ENCODE data around the gene H6PD.
A peak's percentile ranks its signal among the peaks of the same experiment; 100 is the strongest.

H6PD gene

DNA sequence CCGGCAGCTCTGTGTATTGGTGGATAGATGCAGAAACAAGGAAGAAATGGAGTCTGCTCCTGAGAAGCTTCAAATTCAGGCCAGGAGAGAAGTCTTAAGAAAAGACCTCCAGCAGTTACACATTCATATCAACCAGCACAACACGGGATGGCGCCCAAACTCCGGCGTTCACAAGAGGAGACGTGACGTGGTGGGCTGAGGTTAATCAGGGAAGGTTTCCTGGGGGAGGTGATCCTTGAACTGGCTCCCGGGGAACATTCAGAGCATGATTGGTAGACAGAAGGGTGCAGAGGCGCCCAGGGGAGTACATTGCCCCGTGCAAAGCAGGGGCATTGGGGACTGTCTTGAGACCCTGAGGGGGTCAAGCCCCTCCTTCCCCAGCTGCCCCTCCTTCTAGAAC is 30.5 kb downstream of the H6PD start:
- TF ChIP-seq, protein P1, sequence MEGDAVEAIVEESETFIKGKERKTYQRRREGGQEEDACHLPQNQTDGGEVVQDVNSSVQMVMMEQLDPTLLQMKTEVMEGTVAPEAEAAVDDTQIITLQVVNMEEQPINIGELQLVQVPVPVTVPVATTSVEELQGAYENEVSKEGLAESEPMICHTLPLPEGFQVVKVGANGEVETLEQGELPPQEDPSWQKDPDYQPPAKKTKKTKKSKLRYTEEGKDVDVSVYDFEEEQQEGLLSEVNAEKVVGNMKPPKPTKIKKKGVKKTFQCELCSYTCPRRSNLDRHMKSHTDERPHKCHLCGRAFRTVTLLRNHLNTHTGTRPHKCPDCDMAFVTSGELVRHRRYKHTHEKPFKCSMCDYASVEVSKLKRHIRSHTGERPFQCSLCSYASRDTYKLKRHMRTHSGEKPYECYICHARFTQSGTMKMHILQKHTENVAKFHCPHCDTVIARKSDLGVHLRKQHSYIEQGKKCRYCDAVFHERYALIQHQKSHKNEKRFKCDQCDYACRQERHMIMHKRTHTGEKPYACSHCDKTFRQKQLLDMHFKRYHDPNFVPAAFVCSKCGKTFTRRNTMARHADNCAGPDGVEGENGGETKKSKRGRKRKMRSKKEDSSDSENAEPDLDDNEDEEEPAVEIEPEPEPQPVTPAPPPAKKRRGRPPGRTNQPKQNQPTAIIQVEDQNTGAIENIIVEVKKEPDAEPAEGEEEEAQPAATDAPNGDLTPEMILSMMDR (IDR thresholded peaks at IDR 0.05; ENCODE audit: unreplicated experiment in 3 of 3): no peak
- Mint-ChIP-seq H3K27me3 (ENCODE audit: low read depth) (no peaks in the 10 kb centered on the region), H3K36me3 (ENCODE audit: low read depth) (peaks cover 28% of the 10 kb centered on the region), H3K9me3 (no peaks in the 10 kb centered on the region), H3K4me3 (no peak overlapping the region), H3K27ac (peak overlapping the region in 1 of 3 experiments; percentile 29), H3K4me1 (peaks cover 7% of the 10 kb centered on the region)

DNA sequence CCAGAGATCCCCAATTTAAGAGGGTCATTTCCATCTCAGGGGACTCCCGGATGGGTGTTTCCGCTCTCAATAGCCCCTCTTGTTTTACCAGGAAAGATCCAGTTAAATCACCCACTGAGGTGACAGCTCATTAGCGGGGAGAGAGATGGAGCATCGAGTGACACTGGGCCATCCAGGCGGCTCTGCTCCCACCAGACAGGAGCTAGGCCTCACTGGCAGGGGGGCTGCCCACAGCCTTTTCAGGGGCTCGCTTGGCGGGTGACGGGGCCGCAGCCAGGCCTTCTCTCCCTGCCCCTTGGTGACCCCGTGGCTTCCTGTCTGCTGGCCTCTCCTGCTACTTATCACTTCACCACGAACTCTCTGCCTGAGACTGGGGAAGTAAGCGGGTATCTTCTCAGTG is 31.4 kb downstream of the H6PD start:
- H3K27ac Mint-ChIP-seq: no peak overlapping the region
- peaks cover 22% of the 10 kb centered on the region for H3K36me3 Mint-ChIP-seq (ENCODE audit: low read depth)
- no peak overlapping the region for H3K4me3 Mint-ChIP-seq
- H3K4me1 Mint-ChIP-seq: peaks cover 14% of the 10 kb centered on the region
- no peaks in the 10 kb centered on the region for H3K27me3 Mint-ChIP-seq (ENCODE audit: low read depth)
- TF ChIP-seq, protein P1 (IDR thresholded peaks at IDR 0.05; ENCODE audit: unreplicated experiment in 3 of 3): no peak
- no peaks in the 10 kb centered on the region for H3K9me3 Mint-ChIP-seq

DNA sequence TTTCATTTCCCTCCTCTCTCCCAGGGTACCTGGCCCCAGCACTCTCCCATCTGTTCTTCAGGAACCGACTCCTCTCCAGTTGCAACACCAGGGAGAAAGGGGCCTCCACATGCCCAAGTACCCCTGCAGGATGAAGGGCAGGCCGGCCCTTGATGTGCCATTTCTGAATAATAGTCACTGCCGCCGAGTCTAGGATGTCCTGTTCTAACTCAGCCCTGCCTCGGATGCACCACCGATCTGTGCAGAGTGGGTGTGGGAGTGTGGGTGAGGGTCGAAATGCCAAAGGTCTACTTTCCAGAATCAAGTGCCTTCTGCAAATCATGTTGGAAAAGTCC is 32.7 kb downstream of the H6PD start:
- no peak overlapping the region for H3K27ac Mint-ChIP-seq
- peaks cover 22% of the 10 kb centered on the region for H3K4me1 Mint-ChIP-seq
- TF ChIP-seq, protein P1 (IDR thresholded peaks at IDR 0.05; ENCODE audit: unreplicated experiment in 3 of 3): peak in 1 of 3 experiments; percentile 15
- no peaks in the 10 kb centered on the region for H3K9me3 Mint-ChIP-seq
- no peak overlapping the region for H3K4me3 Mint-ChIP-seq
- no peaks in the 10 kb centered on the region for H3K27me3 Mint-ChIP-seq (ENCODE audit: low read depth)
- H3K36me3 Mint-ChIP-seq (ENCODE audit: low read depth): peaks cover 14% of the 10 kb centered on the region

DNA sequence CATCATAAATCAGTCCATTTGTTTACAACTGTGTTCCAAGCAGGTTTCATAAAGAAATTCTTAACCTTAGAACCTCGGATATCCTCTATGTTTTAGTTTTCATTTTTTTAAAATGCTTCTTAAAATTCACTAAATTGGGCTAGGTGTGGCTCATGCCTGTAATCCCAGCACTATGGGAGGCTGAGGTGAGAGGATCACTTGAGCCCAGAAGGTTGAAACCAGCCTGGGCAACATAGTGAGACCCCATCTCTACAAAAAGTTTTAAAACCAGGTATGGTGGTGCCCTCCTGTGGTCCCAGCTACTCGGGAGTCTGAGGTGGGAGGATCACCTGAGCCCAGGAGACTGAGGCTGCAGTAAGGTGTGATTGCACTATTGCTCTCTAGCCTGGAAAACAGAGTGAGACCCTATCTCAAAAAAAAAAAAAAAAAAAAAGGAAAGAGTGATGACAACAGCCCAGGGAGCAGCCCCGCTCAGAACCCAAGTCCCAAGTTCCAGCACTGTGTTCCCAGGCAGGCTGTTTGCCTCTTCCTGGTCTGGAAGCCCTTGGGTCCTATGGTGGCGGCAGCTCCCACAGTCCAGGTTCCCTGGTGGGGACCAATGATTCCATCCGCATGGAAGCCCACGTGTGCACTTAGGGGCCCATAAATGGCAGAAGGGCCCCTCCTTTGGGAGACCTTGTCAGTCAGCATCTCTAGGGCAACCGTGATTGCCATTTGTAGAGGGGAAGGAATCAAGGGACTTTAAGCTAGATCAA is 33.4 kb downstream of the H6PD start:
- no peaks in the 10 kb centered on the region for H3K9me3 Mint-ChIP-seq
- H3K27me3 Mint-ChIP-seq (ENCODE audit: low read depth): no peaks in the 10 kb centered on the region
- H3K27ac Mint-ChIP-seq: no peak overlapping the region
- H3K4me1 Mint-ChIP-seq: peaks cover 29% of the 10 kb centered on the region
- no peak overlapping the region for H3K4me3 Mint-ChIP-seq
- peaks cover 14% of the 10 kb centered on the region for H3K36me3 Mint-ChIP-seq (ENCODE audit: low read depth)
- TF ChIP-seq, protein P1 (IDR thresholded peaks at IDR 0.05; ENCODE audit: unreplicated experiment in 3 of 3): no peak

DNA sequence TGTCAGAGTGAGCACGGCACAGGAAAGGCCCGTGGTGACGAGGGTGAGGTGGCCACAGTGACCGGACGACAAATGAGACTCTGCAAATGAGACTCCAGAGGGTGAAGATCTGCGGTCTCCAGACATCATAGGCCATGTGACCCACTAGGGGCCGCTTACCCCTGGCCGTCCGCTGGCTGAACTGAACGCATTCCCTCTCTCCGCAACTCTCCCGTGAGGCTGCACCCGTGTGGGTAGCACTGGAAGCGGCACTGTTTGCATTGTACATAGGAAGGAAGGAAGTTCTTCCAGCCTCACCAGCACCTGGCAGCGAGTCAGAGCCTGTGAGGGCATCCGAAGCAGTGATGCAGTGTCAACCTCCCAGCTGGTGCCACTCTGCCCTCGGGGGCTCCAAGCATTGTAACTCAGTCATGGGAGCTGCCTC is 34.5 kb downstream of the H6PD start:
- Mint-ChIP-seq H3K4me1 (peaks cover 29% of the 10 kb centered on the region), H3K4me3 (no peak overlapping the region), H3K27ac (no peak overlapping the region), H3K36me3 (ENCODE audit: low read depth) (peaks cover 14% of the 10 kb centered on the region), H3K27me3 (ENCODE audit: low read depth) (no peaks in the 10 kb centered on the region), H3K9me3 (no peaks in the 10 kb centered on the region)
- TF ChIP-seq, protein P1 (IDR thresholded peaks at IDR 0.05; ENCODE audit: unreplicated experiment in 3 of 3): no peak

DNA sequence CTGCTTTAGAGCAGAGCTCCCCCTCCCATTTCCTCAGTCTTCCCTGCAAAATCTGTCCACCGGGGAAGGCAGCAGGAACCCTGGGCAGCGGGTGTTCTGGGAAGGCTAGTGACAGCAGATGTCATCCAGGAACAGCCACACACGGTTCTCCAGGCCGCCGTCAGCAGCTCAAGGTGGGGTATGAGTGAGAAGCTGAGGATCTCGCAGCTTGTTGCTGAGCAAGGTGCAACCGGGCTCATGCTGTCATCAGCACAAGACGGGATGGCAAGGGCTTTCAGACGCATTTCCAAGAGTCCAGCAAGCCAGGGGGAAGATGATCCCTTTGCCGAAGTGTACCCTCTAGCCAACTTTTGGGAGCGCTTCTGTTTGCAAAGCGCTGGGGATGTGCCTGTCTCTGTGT is 35.1 kb downstream of the H6PD start:
- Mint-ChIP-seq H3K4me1 (peaks cover 29% of the 10 kb centered on the region), H3K4me3 (no peak overlapping the region), H3K9me3 (no peaks in the 10 kb centered on the region), H3K36me3 (ENCODE audit: low read depth) (peaks cover 8% of the 10 kb centered on the region), H3K27me3 (ENCODE audit: low read depth) (no peaks in the 10 kb centered on the region), H3K27ac (no peak overlapping the region)
- TF ChIP-seq, protein P1 (IDR thresholded peaks at IDR 0.05; ENCODE audit: unreplicated experiment in 3 of 3): no peak

All from nephron (organoid).